ENCODE results near the gene ATG14. TPM values are rescaled to one million over a fixed set of nuclear protein-coding genes. Genes with fewer than 3 reads are reported as not detected.
"Not testable (repeated sequence)": the region's sequence is repeated elsewhere in the genome, so short reads cannot be mapped to it uniquely, and the experiment has no call there.

ATG14 gene, protein sequence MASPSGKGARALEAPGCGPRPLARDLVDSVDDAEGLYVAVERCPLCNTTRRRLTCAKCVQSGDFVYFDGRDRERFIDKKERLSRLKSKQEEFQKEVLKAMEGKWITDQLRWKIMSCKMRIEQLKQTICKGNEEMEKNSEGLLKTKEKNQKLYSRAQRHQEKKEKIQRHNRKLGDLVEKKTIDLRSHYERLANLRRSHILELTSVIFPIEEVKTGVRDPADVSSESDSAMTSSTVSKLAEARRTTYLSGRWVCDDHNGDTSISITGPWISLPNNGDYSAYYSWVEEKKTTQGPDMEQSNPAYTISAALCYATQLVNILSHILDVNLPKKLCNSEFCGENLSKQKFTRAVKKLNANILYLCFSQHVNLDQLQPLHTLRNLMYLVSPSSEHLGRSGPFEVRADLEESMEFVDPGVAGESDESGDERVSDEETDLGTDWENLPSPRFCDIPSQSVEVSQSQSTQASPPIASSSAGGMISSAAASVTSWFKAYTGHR
- polyA plus RNA-seq (2013, experiment 1 of 4): 17.9 TPM
- 20.6 TPM for polyA plus RNA-seq (2013, experiment 2 of 4)
- 11.6 TPM for polyA plus RNA-seq (2013, experiment 3 of 4)
- 13.7 TPM for polyA plus RNA-seq (2013, experiment 4 of 4)

DNA sequence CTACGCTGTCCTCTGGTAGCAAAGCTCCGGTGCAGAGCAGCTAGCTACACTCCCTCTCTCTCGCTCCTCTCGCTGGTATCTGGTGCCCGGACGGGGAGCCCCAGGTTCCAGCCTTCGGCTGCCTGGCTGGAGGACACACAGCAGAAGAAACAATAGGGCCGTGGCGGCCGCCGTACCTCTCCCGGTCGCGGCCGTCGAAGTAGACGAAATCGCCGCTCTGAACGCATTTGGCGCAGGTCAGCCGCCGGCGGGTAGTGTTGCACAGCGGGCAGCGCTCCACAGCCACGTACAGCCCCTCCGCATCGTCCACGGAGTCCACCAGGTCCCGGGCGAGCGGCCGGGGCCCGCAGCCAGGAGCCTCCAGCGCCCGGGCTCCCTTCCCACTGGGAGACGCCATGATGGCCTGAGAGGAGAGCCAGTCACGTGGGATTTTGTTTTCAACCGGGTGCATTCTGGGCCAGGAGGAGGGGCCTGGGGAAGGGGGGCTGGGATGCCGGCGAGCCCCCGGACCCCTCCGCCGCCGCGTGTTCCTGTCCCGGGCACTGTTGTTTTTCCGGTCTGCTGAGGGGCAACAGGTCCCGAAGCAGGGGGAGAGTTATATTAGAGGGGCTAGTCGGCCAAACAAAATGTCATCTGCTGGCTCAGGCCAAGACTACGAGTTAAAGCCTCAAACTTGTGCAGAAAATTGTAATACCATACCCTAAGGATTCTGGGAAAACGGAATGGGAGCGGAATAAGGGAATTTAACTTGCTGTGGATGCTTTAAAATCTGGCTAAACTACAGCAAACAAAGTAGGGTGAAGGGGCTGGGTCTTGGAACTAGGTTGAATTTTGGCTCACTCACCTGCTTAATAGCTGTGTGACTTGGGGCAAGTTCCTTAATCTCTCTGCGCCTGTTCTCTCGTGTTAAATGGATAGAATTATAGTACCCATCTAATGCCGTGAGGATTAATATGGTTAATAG is at the start of gene ATG14:
TSS of gene ATG14 (minus strand) at position 405 of the 964 bp plus-strand sequence. CDS start at position 397, 8 bp downstream.
- Histone ChIP-seq H3K27me3 (ENCODE audit: control insufficient read depth, insufficient read depth, low read length, poor library complexity, severe bottlenecking) (peaks cover 5% of the 10 kb centered on the region), H3K36me3 (ENCODE audit: control insufficient read depth, insufficient read depth, low read length) (no peaks in the 10 kb centered on the region), H3K27ac (ENCODE audit: insufficient read depth, low read depth, low read length, poor library complexity, severe bottlenecking) (no peak within 1 kb of the TSS), H3K4me3 (ENCODE audit: insufficient read depth, low read depth, low read length) (peak within 1 kb of the TSS; percentile 84), H3K4me1 (ENCODE audit: control insufficient read depth, insufficient read depth, low read length) (no peaks in the 10 kb centered on the region), H3K9me3 (ENCODE audit: control insufficient read depth, low read length) (no peaks in the 10 kb centered on the region)
- 0 to 5% methylated on average over 54 to 57 of the region's 57 CpGs for WGBS, 2 experiments

DNA sequence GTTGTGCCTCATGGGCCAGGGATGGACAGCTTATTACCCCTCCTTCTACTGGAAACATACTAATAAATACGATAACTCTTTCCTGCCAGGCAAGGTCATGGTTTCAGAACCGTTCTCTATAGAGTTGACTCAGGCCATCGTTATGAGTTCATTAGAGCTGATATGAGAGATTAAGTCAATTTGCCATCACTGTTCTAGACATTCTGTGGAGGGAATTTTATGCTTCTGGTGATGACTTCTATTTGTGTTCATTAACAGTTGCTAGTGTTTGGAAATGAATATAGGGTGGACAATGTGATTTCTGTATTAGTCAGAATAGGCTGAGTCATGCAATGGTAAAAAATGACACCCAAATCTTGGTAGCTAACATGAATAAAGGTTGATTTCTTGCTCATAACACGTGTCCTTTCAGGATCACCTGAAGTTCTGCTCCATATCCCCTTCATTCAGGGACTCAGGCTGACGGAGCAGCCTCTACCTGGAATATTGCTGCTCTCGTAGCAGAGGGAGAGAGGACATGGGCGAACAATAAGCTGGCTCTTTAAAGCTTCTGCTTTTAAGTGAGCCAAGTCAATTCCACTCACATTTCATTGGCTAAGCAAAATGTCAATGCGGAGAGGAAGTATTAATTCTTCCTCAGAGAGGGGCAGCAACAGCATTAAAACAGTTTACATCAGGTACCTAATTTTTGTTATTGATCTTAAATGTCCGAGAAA is 47.3 kb upstream of the ATG14 start:
- no peaks in the 10 kb centered on the region for H3K27me3 ChIP-seq (ENCODE audit: control insufficient read depth, insufficient read depth, low read length, poor library complexity, severe bottlenecking)
- H3K27ac ChIP-seq (ENCODE audit: insufficient read depth, low read depth, low read length, poor library complexity, severe bottlenecking): no peak overlapping the region
- H3K4me3 ChIP-seq (ENCODE audit: insufficient read depth, low read depth, low read length): no peak overlapping the region
- WGBS, 2 experiments: 91 to 96% methylated on average over 8 of the region's 9 CpGs
- no peaks in the 10 kb centered on the region for H3K9me3 ChIP-seq (ENCODE audit: control insufficient read depth, low read length)
- H3K4me1 ChIP-seq (ENCODE audit: control insufficient read depth, insufficient read depth, low read length): peaks cover 7% of the 10 kb centered on the region
- no peaks in the 10 kb centered on the region for H3K36me3 ChIP-seq (ENCODE audit: control insufficient read depth, insufficient read depth, low read length)

DNA sequence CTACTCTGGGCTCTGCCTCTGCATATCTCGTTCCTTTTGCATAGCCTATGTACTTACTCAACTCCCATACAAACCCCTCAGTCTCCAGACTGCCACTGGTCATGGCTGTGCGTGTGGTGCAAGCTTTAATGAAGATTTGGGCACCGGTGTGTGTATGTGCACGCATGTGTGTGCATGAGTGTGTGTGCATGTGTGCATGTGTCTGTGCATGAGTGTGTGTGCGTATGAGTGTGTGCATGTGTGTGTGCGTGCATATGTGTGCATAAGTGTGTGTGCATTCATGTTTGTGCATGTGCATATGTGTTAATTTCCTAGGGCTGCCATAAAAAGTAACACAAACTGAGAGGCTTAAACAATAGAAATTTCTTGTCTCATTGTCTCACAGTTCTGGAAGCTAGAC is 45.9 kb upstream of the ATG14 start:
- WGBS, 2 experiments: 96 to 99% methylated on average over 6 of the region's 6 CpGs
- Histone ChIP-seq H3K27me3 (ENCODE audit: control insufficient read depth, insufficient read depth, low read length, poor library complexity, severe bottlenecking) (no peaks in the 10 kb centered on the region), H3K36me3 (ENCODE audit: control insufficient read depth, insufficient read depth, low read length) (no peaks in the 10 kb centered on the region), H3K9me3 (ENCODE audit: control insufficient read depth, low read length) (no peaks in the 10 kb centered on the region), H3K4me3 (ENCODE audit: insufficient read depth, low read depth, low read length) (no peak overlapping the region), H3K27ac (ENCODE audit: insufficient read depth, low read depth, low read length, poor library complexity, severe bottlenecking) (no peak overlapping the region), H3K4me1 (ENCODE audit: control insufficient read depth, insufficient read depth, low read length) (peaks cover 9% of the 10 kb centered on the region)

DNA sequence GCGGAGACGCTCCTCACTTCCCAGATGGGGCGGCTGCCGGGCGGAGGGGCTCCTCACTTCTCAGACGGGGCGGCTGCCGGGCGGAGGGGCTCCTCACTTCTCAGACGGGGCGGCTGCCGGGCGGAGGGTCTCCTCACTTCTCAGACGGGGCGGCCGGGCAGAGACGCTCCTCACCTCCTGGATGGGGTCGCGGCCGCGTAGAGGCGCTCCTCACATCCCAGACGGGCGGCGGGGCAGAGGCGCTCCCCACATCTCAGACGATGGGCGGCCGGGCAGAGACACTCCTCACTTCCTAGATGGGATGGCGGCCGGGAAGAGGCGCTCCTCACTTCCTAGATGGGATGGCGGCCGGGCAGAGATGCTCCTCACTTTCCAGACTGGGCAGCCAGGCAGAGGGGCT is 44.8 kb upstream of the ATG14 start:
- WGBS, 2 experiments: 94 to 96% methylated on average over 29 of the region's 34 CpGs
- not testable (repeated sequence) for H3K27ac ChIP-seq (ENCODE audit: insufficient read depth, low read depth, low read length, poor library complexity, severe bottlenecking); H3K4me1 ChIP-seq (ENCODE audit: control insufficient read depth, insufficient read depth, low read length)

DNA sequence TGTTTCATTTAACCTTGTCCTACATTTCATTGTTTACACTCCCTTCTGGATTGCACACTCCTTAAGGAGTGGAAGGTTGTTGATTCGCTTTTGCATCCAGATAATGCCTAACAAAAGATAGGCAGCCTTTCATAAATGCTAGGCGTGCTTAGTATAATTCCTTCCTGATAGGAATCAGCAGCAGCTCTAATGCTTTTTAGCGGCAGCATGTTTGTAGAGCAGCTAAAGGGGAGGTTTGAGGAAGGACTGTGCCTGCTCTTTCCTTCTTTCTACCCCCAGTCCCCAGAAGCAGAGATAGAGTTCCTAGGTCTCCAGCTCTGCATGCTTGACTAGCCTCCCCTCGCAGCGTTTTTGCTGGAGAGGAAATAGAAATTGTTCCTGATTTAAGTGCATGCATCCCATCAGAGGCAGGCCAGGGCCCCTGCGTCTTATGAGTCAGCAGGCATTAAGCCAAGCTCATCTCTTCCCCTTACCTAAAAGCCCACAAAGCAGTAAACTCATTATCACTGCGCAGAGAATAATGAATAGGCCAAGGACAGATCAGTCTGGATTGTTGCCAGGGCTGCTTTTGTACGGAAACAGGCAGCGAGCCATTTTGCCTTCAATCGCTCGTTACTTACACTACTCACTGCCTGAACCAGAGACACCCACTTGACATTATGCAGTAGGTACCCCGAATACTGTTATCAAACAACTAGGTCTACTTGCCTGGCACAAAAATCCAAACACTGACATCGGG is 42.8 kb upstream of the ATG14 start:
- Histone ChIP-seq H3K9me3 (ENCODE audit: control insufficient read depth, low read length) (no peaks in the 10 kb centered on the region), H3K27me3 (ENCODE audit: control insufficient read depth, insufficient read depth, low read length, poor library complexity, severe bottlenecking) (no peaks in the 10 kb centered on the region), H3K27ac (ENCODE audit: insufficient read depth, low read depth, low read length, poor library complexity, severe bottlenecking) (no peak overlapping the region), H3K36me3 (ENCODE audit: control insufficient read depth, insufficient read depth, low read length) (no peaks in the 10 kb centered on the region), H3K4me1 (ENCODE audit: control insufficient read depth, insufficient read depth, low read length) (peaks cover 9% of the 10 kb centered on the region), H3K4me3 (ENCODE audit: insufficient read depth, low read depth, low read length) (no peak overlapping the region)
- WGBS, 2 experiments: 86 to 89% methylated on average over 13 of the region's 13 CpGs

More for the DNA sequence above, 44.8 kb upstream of the ATG14 start:
- H3K27me3 ChIP-seq (ENCODE audit: control insufficient read depth, insufficient read depth, low read length, poor library complexity, severe bottlenecking); H3K4me3 ChIP-seq (ENCODE audit: insufficient read depth, low read depth, low read length); H3K36me3 ChIP-seq (ENCODE audit: control insufficient read depth, insufficient read depth, low read length); H3K9me3 ChIP-seq (ENCODE audit: control insufficient read depth, low read length): not testable (repeated sequence)

DNA sequence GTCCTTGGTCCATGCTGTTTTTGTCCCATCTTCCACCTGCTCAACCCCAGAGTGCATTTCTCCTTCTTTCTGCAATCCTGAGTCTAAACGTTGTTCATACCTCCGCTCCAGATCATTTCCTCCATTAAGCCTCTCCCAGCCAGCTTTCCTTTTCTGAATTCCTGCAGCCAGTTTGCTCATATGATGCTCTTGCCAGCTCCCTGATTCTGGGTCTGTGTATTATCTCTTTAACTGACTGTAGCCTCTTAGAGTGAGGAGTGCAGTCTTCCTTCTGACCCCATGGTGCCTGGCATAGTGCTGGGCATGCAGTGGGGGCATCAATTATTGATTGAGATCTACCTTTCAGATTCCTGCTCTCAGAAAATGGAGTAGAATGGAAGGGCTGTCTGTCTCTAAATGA is 40.3 kb upstream of the ATG14 start:
- H3K4me1 ChIP-seq (ENCODE audit: control insufficient read depth, insufficient read depth, low read length): peaks cover 9% of the 10 kb centered on the region
- no peak overlapping the region for H3K4me3 ChIP-seq (ENCODE audit: insufficient read depth, low read depth, low read length)
- no peaks in the 10 kb centered on the region for H3K27me3 ChIP-seq (ENCODE audit: control insufficient read depth, insufficient read depth, low read length, poor library complexity, severe bottlenecking)
- H3K36me3 ChIP-seq (ENCODE audit: control insufficient read depth, insufficient read depth, low read length): no peaks in the 10 kb centered on the region
- 91 to 93% methylated on average over 2 of the region's 2 CpGs for WGBS, 2 experiments
- H3K27ac ChIP-seq (ENCODE audit: insufficient read depth, low read depth, low read length, poor library complexity, severe bottlenecking): no peak overlapping the region
- H3K9me3 ChIP-seq (ENCODE audit: control insufficient read depth, low read length): no peaks in the 10 kb centered on the region

DNA sequence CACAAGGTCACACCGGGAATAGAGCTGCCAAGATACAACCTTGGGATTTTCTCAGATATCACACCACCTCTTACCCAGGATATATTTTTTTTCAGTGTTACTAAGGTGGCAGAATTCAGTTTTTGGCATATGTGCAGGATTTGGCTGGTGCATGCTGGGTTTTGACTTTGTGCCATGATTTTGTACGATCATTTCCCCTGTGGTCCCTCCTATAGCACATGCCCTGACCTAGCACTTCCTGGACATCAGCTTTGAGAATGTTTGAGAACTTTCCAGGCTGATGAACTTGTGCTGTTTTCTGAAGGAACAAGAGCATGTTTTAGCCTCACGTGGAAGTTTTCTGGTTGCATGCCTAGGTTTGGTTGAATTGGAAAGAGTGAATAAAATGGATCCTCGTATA is 39.8 kb upstream of the ATG14 start:
- no peaks in the 10 kb centered on the region for H3K27me3 ChIP-seq (ENCODE audit: control insufficient read depth, insufficient read depth, low read length, poor library complexity, severe bottlenecking)
- H3K4me3 ChIP-seq (ENCODE audit: insufficient read depth, low read depth, low read length): no peak overlapping the region
- WGBS, 2 experiments: 69 to 71% methylated on average over 4 of the region's 4 CpGs
- peaks cover 9% of the 10 kb centered on the region for H3K4me1 ChIP-seq (ENCODE audit: control insufficient read depth, insufficient read depth, low read length)
- H3K27ac ChIP-seq (ENCODE audit: insufficient read depth, low read depth, low read length, poor library complexity, severe bottlenecking): no peak overlapping the region
- H3K36me3 ChIP-seq (ENCODE audit: control insufficient read depth, insufficient read depth, low read length): no peaks in the 10 kb centered on the region
- H3K9me3 ChIP-seq (ENCODE audit: control insufficient read depth, low read length): no peaks in the 10 kb centered on the region

DNA sequence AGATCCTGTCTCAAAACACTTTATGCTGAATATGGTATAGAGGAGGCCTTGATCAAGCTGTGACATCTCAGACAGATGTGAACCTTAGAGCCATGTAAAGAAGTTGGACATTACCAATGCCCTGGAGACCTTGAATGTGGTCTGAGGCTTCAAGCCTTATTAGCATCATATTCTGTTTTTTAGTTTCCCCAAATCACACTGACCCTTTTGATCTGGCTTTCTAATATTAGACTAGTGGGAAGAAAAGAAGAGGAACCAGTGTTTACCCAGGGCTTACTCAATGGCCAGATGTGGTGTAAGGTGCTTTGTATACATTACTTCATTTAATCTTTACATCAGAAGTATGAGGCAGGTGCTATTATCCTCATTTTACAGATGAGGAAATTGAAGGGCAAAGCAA is 39.4 kb upstream of the ATG14 start:
- no peaks in the 10 kb centered on the region for H3K36me3 ChIP-seq (ENCODE audit: control insufficient read depth, insufficient read depth, low read length)

DNA sequence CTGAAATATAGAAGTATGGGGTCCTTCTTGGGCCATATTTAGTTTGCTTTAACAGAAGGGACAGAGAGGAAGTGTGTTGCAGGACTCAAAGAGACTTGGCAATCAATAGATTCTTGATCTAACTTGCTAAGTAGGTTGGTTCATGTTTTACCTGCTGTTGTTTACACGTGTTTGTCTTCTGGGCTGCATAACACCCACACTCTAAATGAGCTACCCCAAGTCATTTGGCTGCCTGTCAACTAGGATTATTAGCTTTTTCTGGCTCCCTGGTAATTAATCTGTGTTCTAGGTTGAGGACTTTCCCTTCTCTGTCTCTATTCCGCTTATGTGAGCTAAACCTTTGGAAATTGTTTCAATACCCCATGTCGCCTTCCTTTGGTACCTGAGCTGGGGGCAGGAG is 38.9 kb upstream of the ATG14 start:
- Histone ChIP-seq H3K27ac (ENCODE audit: insufficient read depth, low read depth, low read length, poor library complexity, severe bottlenecking) (no peak overlapping the region), H3K36me3 (ENCODE audit: control insufficient read depth, insufficient read depth, low read length) (no peaks in the 10 kb centered on the region), H3K4me3 (ENCODE audit: insufficient read depth, low read depth, low read length) (no peak overlapping the region), H3K9me3 (ENCODE audit: control insufficient read depth, low read length) (no peaks in the 10 kb centered on the region), H3K4me1 (ENCODE audit: control insufficient read depth, insufficient read depth, low read length) (peaks cover 9% of the 10 kb centered on the region), H3K27me3 (ENCODE audit: control insufficient read depth, insufficient read depth, low read length, poor library complexity, severe bottlenecking) (no peaks in the 10 kb centered on the region)
- WGBS, 2 experiments: 88 to 95% methylated on average over 3 of the region's 3 CpGs

More for the DNA sequence above, 39.4 kb upstream of the ATG14 start:
- peaks cover 9% of the 10 kb centered on the region for H3K4me1 ChIP-seq (ENCODE audit: control insufficient read depth, insufficient read depth, low read length)
- no peaks in the 10 kb centered on the region for H3K27me3 ChIP-seq (ENCODE audit: control insufficient read depth, insufficient read depth, low read length, poor library complexity, severe bottlenecking)
- no peak overlapping the region for H3K4me3 ChIP-seq (ENCODE audit: insufficient read depth, low read depth, low read length)
- no peak overlapping the region for H3K27ac ChIP-seq (ENCODE audit: insufficient read depth, low read depth, low read length, poor library complexity, severe bottlenecking)
- H3K9me3 ChIP-seq (ENCODE audit: control insufficient read depth, low read length): no peaks in the 10 kb centered on the region
